Adrenal gland (tissue), 5 donors: ENCODE data around the gene KRTAP4-3.

Source experiments
- CTCF ChIP-seq, 6 experiments: fragments of 450-650 bp in 4 of 6; fragments of 200-600 bp in 2 of 6; sonication (generic) in 1 of 6; IDR thresholded peaks; 1 replicate in 5 of 6; 2 replicates in 1 of 6; pipeline versions ENCODE4 v1.5.1 to v1.8.0; 2016 to 2021; ENCODE audit warnings: antibody characterized with exemption in 6 of 6, mild to moderate bottlenecking in 2 of 6, moderate library complexity in 1 of 6
- POLR2A ChIP-seq, 2 donors: fragments of 450-650 bp; IDR thresholded peaks; one replicate each; pipeline ENCODE4 v1.6.1; 2017; ENCODE audit warnings: antibody characterized with exemption in 2 of 2, mild to moderate bottlenecking in 2 of 2, moderate library complexity in 1 of 2
- donor health status: DM: no; HTN: no; CAD: no.

- no peak for TF ChIP-seq CTCF (IDR thresholded peaks at IDR 0.05)
- no peak for TF ChIP-seq POLR2A (IDR thresholded peaks at IDR 0.05)
Measured at GRCh38 chr17:41184480-41184961, 16.5 kb upstream of the KRTAP4-3 start, which contains the start of gene KRTAP4-1.
